ENCODE measurements around the gene PCSK2.

Gene PCSK2

GRCh38 chr20:17381724-17382123, 154.9 kb downstream of the PCSK2 start:
- Histone ChIP-seq H3K27me3 (ENCODE audit: control insufficient read depth, low read length) (no peaks in the 10 kb centered on the region; the same call in 1 of the 2 replicates), H3F3A (ENCODE audit: control insufficient read depth, insufficient read depth) (no peaks in the 10 kb centered on the region), H3K79me2 (ENCODE audit: control insufficient read depth, low read length) (no peaks in the 10 kb centered on the region), H3K4me2 (ENCODE audit: low read length) (no peak overlapping the region), H3K4me3 (ENCODE audit: low read length) (no peak overlapping the region), H3K9me3 (ENCODE audit: control insufficient read depth, insufficient read depth, low read length) (no peaks in the 10 kb centered on the region), H4K20me1 (ENCODE audit: control insufficient read depth, insufficient read depth, low read depth, low read length) (no peaks in the 10 kb centered on the region), H3K9me2 (replicated peaks; ENCODE audit: control insufficient read depth, low read length) (no peaks in the 10 kb centered on the region), H3K4me1 (ENCODE audit: control insufficient read depth, low read length) (no peaks in the 10 kb centered on the region), H3K36me3 (ENCODE audit: control insufficient read depth, low read length) (no peaks in the 10 kb centered on the region), H3K27ac (ENCODE audit: low read depth, low read length) (no peak overlapping the region)
- TF ChIP-seq EZH2phosphoT487 (IDR thresholded peaks at IDR 0.05; ENCODE audit: borderline replicate concordance, low read length), result no peak
- TF ChIP-seq CTCF (IDR thresholded peaks at IDR 0.05; ENCODE audit: low read depth, low read length, poor library complexity, severe bottlenecking), result no peak

- H3K9me2 ChIP-seq (replicated peaks; ENCODE audit: control insufficient read depth, low read length), result no peaks in the 10 kb centered on the region
- no peaks in the 10 kb centered on the region for H3K4me1 ChIP-seq (ENCODE audit: control insufficient read depth, low read length)
- TF ChIP-seq EZH2phosphoT487 (IDR thresholded peaks at IDR 0.05; ENCODE audit: borderline replicate concordance, low read length), result no peak
- TF ChIP-seq CTCF (IDR thresholded peaks at IDR 0.05; ENCODE audit: low read depth, low read length, poor library complexity, severe bottlenecking), result no peak
- no peak overlapping the region for H3K4me2 ChIP-seq (ENCODE audit: low read length)
- H3K27ac ChIP-seq (ENCODE audit: low read depth, low read length), result no peak overlapping the region
- no peaks in the 10 kb centered on the region for H3K36me3 ChIP-seq (ENCODE audit: control insufficient read depth, low read length)
- H4K20me1 ChIP-seq (ENCODE audit: control insufficient read depth, insufficient read depth, low read depth, low read length), result no peaks in the 10 kb centered on the region
- H3K27me3 ChIP-seq (ENCODE audit: control insufficient read depth, low read length), result no peaks in the 10 kb centered on the region; the same call in 1 of the 2 replicates
- H3K79me2 ChIP-seq (ENCODE audit: control insufficient read depth, low read length), result no peaks in the 10 kb centered on the region
- H3K4me3 ChIP-seq (ENCODE audit: low read length), result no peak overlapping the region
- no peaks in the 10 kb centered on the region for H3F3A ChIP-seq (ENCODE audit: control insufficient read depth, insufficient read depth)
- H3K9me3 ChIP-seq (ENCODE audit: control insufficient read depth, insufficient read depth, low read length), result no peaks in the 10 kb centered on the region
Observed at GRCh38 chr20:17385798-17386197, 159.0 kb downstream of the PCSK2 start.

GRCh38 chr20:17390655-17391054, 163.8 kb downstream of the PCSK2 start:
- Histone ChIP-seq H3K36me3 (ENCODE audit: control insufficient read depth, low read length) (no peaks in the 10 kb centered on the region), H3K4me2 (ENCODE audit: low read length) (no peak overlapping the region), H3K4me1 (ENCODE audit: control insufficient read depth, low read length) (no peaks in the 10 kb centered on the region), H3K9me2 (replicated peaks; ENCODE audit: control insufficient read depth, low read length) (no peaks in the 10 kb centered on the region), H3K27me3 (ENCODE audit: control insufficient read depth, low read length) (peaks cover 5% of the 10 kb centered on the region; the same call in 1 of the 2 replicates), H3K27ac (ENCODE audit: low read depth, low read length) (no peak overlapping the region), H4K20me1 (ENCODE audit: control insufficient read depth, insufficient read depth, low read depth, low read length) (no peaks in the 10 kb centered on the region), H3K9me3 (ENCODE audit: control insufficient read depth, insufficient read depth, low read length) (no peaks in the 10 kb centered on the region), H3K4me3 (ENCODE audit: low read length) (no peak overlapping the region), H3K79me2 (ENCODE audit: control insufficient read depth, low read length) (no peaks in the 10 kb centered on the region), H3F3A (ENCODE audit: control insufficient read depth, insufficient read depth) (no peaks in the 10 kb centered on the region)
- TF ChIP-seq CTCF (IDR thresholded peaks at IDR 0.05; ENCODE audit: low read depth, low read length, poor library complexity, severe bottlenecking) (no peak), EZH2phosphoT487 (IDR thresholded peaks at IDR 0.05; ENCODE audit: borderline replicate concordance, low read length) (no peak)
